ENCODE data around the gene PACRG. TPM values are rescaled to one million over a fixed set of nuclear protein-coding genes. Genes with fewer than 3 reads are reported as not detected.

Gene PACRG
- polyA plus RNA-seq, 1 donor from 2014 or later: 16.6 TPM

GRCh38 chr6:163133691-163134090 lies 405.9 kb downstream of the PACRG start:
- H3K4me2 ChIP-seq (ENCODE audit: low read length): no peak overlapping the region
- no peaks in the 10 kb centered on the region for H3K79me2 ChIP-seq (replicated peaks; ENCODE audit: insufficient read depth, low read length)
- no peak overlapping the region for H3K27ac ChIP-seq (ENCODE audit: low read length)
- H3K9ac ChIP-seq (ENCODE audit: low read length): no peak overlapping the region
- H3K9me3 ChIP-seq (ENCODE audit: low read length): no peaks in the 10 kb centered on the region
- H4K20me1 ChIP-seq (ENCODE audit: insufficient read depth): no peaks in the 10 kb centered on the region
- no peak overlapping the region for H2AFZ ChIP-seq (ENCODE audit: low read depth, low read length)
- TF ChIP-seq TAF1 (IDR thresholded peaks at IDR 0.05; ENCODE audit: low read depth) (no peak), CTCF (IDR thresholded peaks at IDR 0.05; ENCODE audit: poor library complexity, severe bottlenecking) (no peak), SMC3 (conservative IDR thresholded peaks at IDR 0.05; ENCODE audit: poor library complexity) (no peak), MXI1 (conservative IDR thresholded peaks at IDR 0.05; ENCODE audit: poor library complexity, severe bottlenecking) (no peak), EZH2 (IDR thresholded peaks at IDR 0.05; ENCODE audit: borderline replicate concordance, insufficient read depth, low read length, poor library complexity, severe bottlenecking) (no peak), REST (IDR thresholded peaks at IDR 0.05; ENCODE audit: borderline replicate concordance) (no peak), POLR2AphosphoS5 (IDR thresholded peaks at IDR 0.05) (no peak), EP300 (conservative IDR thresholded peaks at IDR 0.05; ENCODE audit: poor library complexity, severe bottlenecking) (no peak), RAD21 (conservative IDR thresholded peaks at IDR 0.05) (no peak)
- H3K9me2 ChIP-seq (ENCODE audit: insufficient read depth, low read length): no peaks in the 10 kb centered on the region
- H3F3A ChIP-seq (ENCODE audit: insufficient read depth, low read length, poor library complexity, severe bottlenecking): no peaks in the 10 kb centered on the region
- no peak overlapping the region for H3K4me3 ChIP-seq (ENCODE audit: low read length)
- H3K27me3 ChIP-seq (ENCODE audit: insufficient read depth, low read depth, low read length): no peaks in the 10 kb centered on the region
- H3K36me3 ChIP-seq (ENCODE audit: insufficient read depth, low read length): no peaks in the 10 kb centered on the region

- no peaks in the 10 kb centered on the region for H4K20me1 ChIP-seq (ENCODE audit: insufficient read depth)
- no peak overlapping the region for H3K4me2 ChIP-seq (ENCODE audit: low read length)
- no peaks in the 10 kb centered on the region for H3K36me3 ChIP-seq (ENCODE audit: insufficient read depth, low read length)
- no peak overlapping the region for H3K27ac ChIP-seq (ENCODE audit: low read length)
- no peaks in the 10 kb centered on the region for H3F3A ChIP-seq (ENCODE audit: insufficient read depth, low read length, poor library complexity, severe bottlenecking)
- no peaks in the 10 kb centered on the region for H3K79me2 ChIP-seq (replicated peaks; ENCODE audit: insufficient read depth, low read length)
- H3K9ac ChIP-seq (ENCODE audit: low read length): no peak overlapping the region
- no peak for TF ChIP-seq POLR2AphosphoS5 (IDR thresholded peaks at IDR 0.05)
- TF ChIP-seq EP300 (conservative IDR thresholded peaks at IDR 0.05; ENCODE audit: poor library complexity, severe bottlenecking): no peak
- no peak for TF ChIP-seq CTCF (IDR thresholded peaks at IDR 0.05; ENCODE audit: poor library complexity, severe bottlenecking)
- no peak for TF ChIP-seq MXI1 (conservative IDR thresholded peaks at IDR 0.05; ENCODE audit: poor library complexity, severe bottlenecking)
- TF ChIP-seq SMC3 (conservative IDR thresholded peaks at IDR 0.05; ENCODE audit: poor library complexity): no peak
- H3K4me3 ChIP-seq (ENCODE audit: low read length): no peak overlapping the region
- H3K9me3 ChIP-seq (ENCODE audit: low read length): no peaks in the 10 kb centered on the region
- no peaks in the 10 kb centered on the region for H3K27me3 ChIP-seq (ENCODE audit: insufficient read depth, low read depth, low read length)
- H2AFZ ChIP-seq (ENCODE audit: low read depth, low read length): no peak overlapping the region
- H3K9me2 ChIP-seq (ENCODE audit: insufficient read depth, low read length): no peaks in the 10 kb centered on the region
These were observed 409.1 kb downstream of the PACRG start for GRCh38 chr6:163136681-163137397.

Data from neural cell (in vitro differentiated cells).